D721Med (cell line): Measurements from ENCODE around the gene PDE6A.

Experiments
- DNase-seq: peaks from one replicate; pipeline ENCODE4 v3.0.0; 2011; ENCODE audit warnings: low spot score; ENCODE audit not compliant: insufficient read length
- FAIRE-seq: peaks from 2 replicates; lab custom pipeline; 2011; peaks lifted over from hg19 to GRCh38; lab: Jason Lieb, UNC
- CTCF ChIP-seq: IDR thresholded peaks from 2 replicates; pipeline ENCODE4 v1.5.1; 2012; ENCODE audit warnings: mild to moderate bottlenecking, control low read depth; ENCODE audit not compliant: insufficient read depth; ENCODE audit errors: missing control alignments

The PDE6A gene

GRCh38 chr5:149936044-149936699 lies 8.4 kb downstream of the PDE6A start:
- FAIRE-seq: no peak
- TF ChIP-seq CTCF: no peak

GRCh38 chr5:149935431-149935901 lies 9.1 kb downstream of the PDE6A start:
- FAIRE-seq (no peak), DNase-seq (no peak)
- TF ChIP-seq CTCF: no peak

More at GRCh38 chr5:149936044-149936699, 8.4 kb downstream of the PDE6A start:
- DNase-seq: no peak

- FAIRE-seq: no peak
- TF ChIP-seq CTCF: no peak
- DNase-seq: no peak
These were observed 11.9 kb downstream of the PDE6A start for GRCh38 chr5:149932445-149933350.

- FAIRE-seq: no peak
- TF ChIP-seq CTCF: no peak
- no peak for DNase-seq
These were observed 12.6 kb downstream of the PDE6A start for GRCh38 chr5:149931992-149932436.

GRCh38 chr5:149930749-149931574 lies 13.6 kb downstream of the PDE6A start:
- TF ChIP-seq CTCF: no peak
- DNase-seq (no peak), FAIRE-seq (no peak)

- no peak for FAIRE-seq
- no peak for DNase-seq
- no peak for TF ChIP-seq CTCF
These were observed 14.4 kb downstream of the PDE6A start for GRCh38 chr5:149930043-149930748.
